Measurements from ENCODE around the gene POLDIP2. TPM values are rescaled to one million over a fixed set of nuclear protein-coding genes. Genes with fewer than 3 reads are reported as not detected.

POLDIP2 gene
- total and polyA plus RNA-seq, 2 of the 4 experiments (the other 2 are of a cell fraction): 66.7 to 77.8 TPM

GRCh38 chr17:28397275-28397674 is 39.9 kb upstream of the POLDIP2 start:
- DNase-seq: no peak
- Histone ChIP-seq H4K91ac (ENCODE audit: insufficient read depth, low read depth, low read length) (no peak overlapping the region), H2AK9ac (replicated peaks; ENCODE audit: low read depth, low read length, poor library complexity) (no peak overlapping the region), H3K56ac (ENCODE audit: extremely low read depth, insufficient read depth, low read length) (no peak overlapping the region), H4K8ac (ENCODE audit: low read depth in 2 of 2, low read length in 2 of 2) (no peak overlapping the region), H2AFZ (replicated peaks; ENCODE audit: low read length, poor library complexity) (no peak overlapping the region), H3K9me1 (ENCODE audit: insufficient read depth, low read length) (peaks cover 19% of the 10 kb centered on the region; the same call in 1 of the 2 replicates), H3K18ac (ENCODE audit: low read depth, low read length) (no peak overlapping the region), H4K20me1 (ENCODE audit: insufficient read depth, low read length) (no peaks in the 10 kb centered on the region), H4K5ac (ENCODE audit: low read depth, low read length) (no peak overlapping the region), H3K27me3 (ENCODE audit: control insufficient read depth, insufficient read depth, low read length) (no peaks in the 10 kb centered on the region), H3K4me2 (ENCODE audit: low read depth, low read length) (no peak overlapping the region), H3K4me3 (ENCODE audit: insufficient read depth, low read depth, low read length) (no peak overlapping the region), H2BK20ac (ENCODE audit: low read depth, low read length) (no peak overlapping the region), H3K4ac (ENCODE audit: low read depth, low read length) (no peak overlapping the region), H2BK15ac (ENCODE audit: low read depth, low read length) (no peak overlapping the region), H3K27ac (ENCODE audit: insufficient read depth, low read length) (no peak overlapping the region), H3K79me1 (ENCODE audit: low read depth in 1 of 2, low read length in 2 of 2) (no peaks in the 10 kb centered on the region), H3K23ac (ENCODE audit: low read depth, low read length) (no peak overlapping the region), H3K36me3 (ENCODE audit: control insufficient read depth, insufficient read depth, low read length) (peaks cover 28% of the 10 kb centered on the region), H2BK120ac (ENCODE audit: low read depth, low read length) (no peak overlapping the region), H2BK5ac (ENCODE audit: low read depth, low read length, poor library complexity, severe bottlenecking) (no peak overlapping the region), H3K4me1 (ENCODE audit: control insufficient read depth, insufficient read depth, low read length) (peaks cover 9% of the 10 kb centered on the region), H2AK5ac (ENCODE audit: low read depth, low read length) (no peak overlapping the region), H3K14ac (replicated peaks; ENCODE audit: low read depth, low read length) (no peak overlapping the region), H3K9me3 (ENCODE audit: control insufficient read depth, insufficient read depth, low read length) (no peaks in the 10 kb centered on the region), H3K9ac (ENCODE audit: low read depth, low read length) (no peak overlapping the region)
- no peak for ATAC-seq (ENCODE audit: low read depth)
- TF ChIP-seq USF2 (IDR thresholded peaks at IDR 0.05; ENCODE audit: low read depth, low read length): no peak
- no peak for TF ChIP-seq RAD21 (IDR thresholded peaks at IDR 0.05; ENCODE audit: low read length)
- TF ChIP-seq ELK1 (IDR thresholded peaks at IDR 0.05; ENCODE audit: borderline replicate concordance, low read depth, low read length): no peak
- no peak for TF ChIP-seq BHLHE40 (IDR thresholded peaks at IDR 0.05; ENCODE audit: low read depth, low read length)
- TF ChIP-seq POLR2A (IDR thresholded peaks at IDR 0.05; ENCODE audit: low read depth, low read length): no peak
- TF ChIP-seq MAFK (IDR thresholded peaks at IDR 0.05; ENCODE audit: low read depth, low read length): no peak
- no peak for TF ChIP-seq SMC3 (IDR thresholded peaks at IDR 0.05; ENCODE audit: low read depth, low read length)
- TF ChIP-seq CTCF (conservative IDR thresholded peaks at IDR 0.05; ENCODE audit: low read depth, low read length): no peak
- no peak for TF ChIP-seq CHD1 (IDR thresholded peaks at IDR 0.05; ENCODE audit: low read depth, low read length)
- TF ChIP-seq MXI1 (IDR thresholded peaks at IDR 0.05; ENCODE audit: borderline replicate concordance, low read depth, low read length): no peak
- no peak for TF ChIP-seq NFE2L2 (IDR thresholded peaks at IDR 0.05; ENCODE audit: low read depth, low read length)
- no peak for TF ChIP-seq MAZ (IDR thresholded peaks at IDR 0.05; ENCODE audit: borderline replicate concordance, low read depth, low read length)
- no peak for TF ChIP-seq FOS (IDR thresholded peaks at IDR 0.05; ENCODE audit: low read depth, low read length)
- TF ChIP-seq CEBPB (IDR thresholded peaks at IDR 0.05; ENCODE audit: low read depth, low read length): no peak
- no peak for TF ChIP-seq RFX5 (IDR thresholded peaks at IDR 0.05; ENCODE audit: low read depth, low read length)
- ChIA-PET POLR2A (ENCODE audit: unreplicated experiment) (no interaction called here), CTCF (no interaction called here)
- intact Hi-C loops (cut with micrococcal nuclease) (no loop called here), in situ Hi-C loops (cut with MboI; ENCODE audit: low sequenced_read_pairs) (no loop called here), dilution Hi-C loops (cut with HindIII; ENCODE audit: low sequenced_read_pairs, unreplicated experiment) (no loop called here)
- BruUV-seq (replicated peaks): no TSS peak
- WGBS, 2 experiments (ENCODE audit: extremely low coverage in 2 of 2, insufficient read length in 1 of 2): no CpG with 5 or more reads among the region's 3 CpGs

Measured in IMR-90 (cell line).